Esophagus squamous epithelium (tissue), 4 donors: ENCODE data around the gene DAB2IP.

Experiments used
- POLR2A ChIP-seq, 4 donors: fragments of 450-650 bp; IDR thresholded peaks; one replicate each; pipeline ENCODE4 v1.6.1; 2017; ENCODE audit warnings: antibody characterized with exemption in 4 of 4, mild to moderate bottlenecking in 4 of 4, moderate library complexity in 3 of 4
- TF ChIP-seq, protein P1 (sequence below), 6 experiments: fragments of 450-650 bp in 4 of 6; fragments of 200-600 bp in 2 of 6; sonication (generic) in 2 of 6; IDR thresholded peaks; one replicate each; pipeline ENCODE4 v1.5.1; 2016 to 2019; ENCODE audit warnings: antibody characterized with exemption in 6 of 6, mild to moderate bottlenecking in 4 of 6, moderate library complexity in 4 of 6

GRCh38 chr9:121703014-121703734 is 51.7 kb downstream of the DAB2IP start:
- TF ChIP-seq, protein P1, sequence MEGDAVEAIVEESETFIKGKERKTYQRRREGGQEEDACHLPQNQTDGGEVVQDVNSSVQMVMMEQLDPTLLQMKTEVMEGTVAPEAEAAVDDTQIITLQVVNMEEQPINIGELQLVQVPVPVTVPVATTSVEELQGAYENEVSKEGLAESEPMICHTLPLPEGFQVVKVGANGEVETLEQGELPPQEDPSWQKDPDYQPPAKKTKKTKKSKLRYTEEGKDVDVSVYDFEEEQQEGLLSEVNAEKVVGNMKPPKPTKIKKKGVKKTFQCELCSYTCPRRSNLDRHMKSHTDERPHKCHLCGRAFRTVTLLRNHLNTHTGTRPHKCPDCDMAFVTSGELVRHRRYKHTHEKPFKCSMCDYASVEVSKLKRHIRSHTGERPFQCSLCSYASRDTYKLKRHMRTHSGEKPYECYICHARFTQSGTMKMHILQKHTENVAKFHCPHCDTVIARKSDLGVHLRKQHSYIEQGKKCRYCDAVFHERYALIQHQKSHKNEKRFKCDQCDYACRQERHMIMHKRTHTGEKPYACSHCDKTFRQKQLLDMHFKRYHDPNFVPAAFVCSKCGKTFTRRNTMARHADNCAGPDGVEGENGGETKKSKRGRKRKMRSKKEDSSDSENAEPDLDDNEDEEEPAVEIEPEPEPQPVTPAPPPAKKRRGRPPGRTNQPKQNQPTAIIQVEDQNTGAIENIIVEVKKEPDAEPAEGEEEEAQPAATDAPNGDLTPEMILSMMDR (IDR thresholded peaks at IDR 0.05): peak in 1 of 6 experiments; percentile 25
- TF ChIP-seq POLR2A (IDR thresholded peaks at IDR 0.05): no peak
